ENCODE results near the gene RPS21.

RPS21 gene

GRCh38 chr20:62400021-62400420, 13.1 kb downstream of the RPS21 start:
- no peak for DNase-seq

- DNase-seq = no peak
Observed at GRCh38 chr20:62400541-62400940, 13.6 kb downstream of the RPS21 start.

GRCh38 chr20:62401331-62401779, 14.5 kb downstream of the RPS21 start:
- no peak for DNase-seq

- no peak for DNase-seq
Observed at GRCh38 chr20:62402456-62403150, 15.7 kb downstream of the RPS21 start.

- no peak for DNase-seq
Observed at GRCh38 chr20:62403331-62403730, 16.4 kb downstream of the RPS21 start.

- no peak for DNase-seq
Observed at GRCh38 chr20:62404112-62404665, 17.3 kb downstream of the RPS21 start.

GRCh38 chr20:62404761-62405107, 17.8 kb downstream of the RPS21 start:
- DNase-seq = no peak

GRCh38 chr20:62405108-62405980, 18.4 kb downstream of the RPS21 start:
- peak; percentile 30 for DNase-seq

GRCh38 chr20:62405981-62406513, 19.1 kb downstream of the RPS21 start:
- no peak for DNase-seq

- DNase-seq = no peak
Observed at GRCh38 chr20:62406635-62407176, 19.8 kb downstream of the RPS21 start.

- DNase-seq = peak; percentile 95
Observed at GRCh38 chr20:62407221-62407992, 20.5 kb downstream of the RPS21 start, which contains the start of gene CABLES2. CABLES2 (minus strand) TSS chr20:62407285; CDS start chr20:62407276, 9 bp downstream.

GRCh38 chr20:62408055-62408454, 21.2 kb downstream of the RPS21 start:
- DNase-seq = no peak

- DNase-seq = no peak
Observed at GRCh38 chr20:62408640-62409039, 21.7 kb downstream of the RPS21 start.

GRCh38 chr20:62409086-62409853, 22.4 kb downstream of the RPS21 start:
- no peak for DNase-seq

- DNase-seq = no peak
Observed at GRCh38 chr20:62409931-62410745, 23.2 kb downstream of the RPS21 start.

- DNase-seq = no peak
Observed at GRCh38 chr20:62410746-62411478, 24.0 kb downstream of the RPS21 start.

GRCh38 chr20:62411479-62412193, 24.7 kb downstream of the RPS21 start:
- no peak for DNase-seq

- DNase-seq = no peak
Observed at GRCh38 chr20:62412194-62413024, 25.5 kb downstream of the RPS21 start.
